DND-41 (cell line): ENCODE data around the gene FDPS.

Experiments
- ATAC-seq: fragments of 200-7000 bp; cut with Tn5 transposase; 3 replicates; pipeline ENCODE4 v1.9.1; 2021; ENCODE audit warnings: low read depth; ENCODE audit not compliant: insufficient read depth
- DNase-seq: peaks from one replicate; pipeline ENCODE4 v3.0.0-alpha.2; 2020
- H2AFZ ChIP-seq: 2 replicates; pipeline ENCODE4 v1.6.0; 2012; ENCODE audit warnings: low read depth, low read length
- H3K27ac ChIP-seq: 2 replicates; pipeline ENCODE4 v1.5.1; 2012; ENCODE audit warnings: low read length, inconsistent platforms
- H3K27me3 ChIP-seq: fragments of 200-600 bp; sonication (generic); 2 replicates; pipeline ENCODE4 v1.6.0; 2012; ENCODE audit warnings: low read length, mild to moderate bottlenecking, inconsistent platforms; ENCODE audit not compliant: insufficient read depth, poor library complexity
- H3K36me3 ChIP-seq: 2 replicates; pipeline ENCODE4 v1.5.1; 2012; ENCODE audit warnings: low read length, inconsistent platforms; ENCODE audit not compliant: insufficient read depth
- H3K4me1 ChIP-seq: 2 replicates; pipeline ENCODE4 v1.5.1; 2012; ENCODE audit warnings: mild to moderate bottlenecking, low read length; ENCODE audit not compliant: insufficient read depth
- H3K4me2 ChIP-seq: 2 replicates; pipeline ENCODE4 v1.6.0; 2012; ENCODE audit warnings: mild to moderate bottlenecking, moderate library complexity, low read length, inconsistent platforms; ENCODE audit not compliant: insufficient read depth
- H3K4me3 ChIP-seq, 2 experiments: fragments of 200-600 bp in 1 of 2; shearing (Covaris generic) in 1 of 2; 2 replicates each; pipeline ENCODE4 v1.5.1; 2012 to 2016; ENCODE audit warnings: inconsistent platforms in 2 of 2, low read length in 2 of 2, mild to moderate bottlenecking in 2 of 2, low read depth in 1 of 2, moderate library complexity in 1 of 2
- H3K79me2 ChIP-seq: 2 replicates; pipeline ENCODE4 v1.6.0; 2012; ENCODE audit warnings: low read length, inconsistent platforms; ENCODE audit not compliant: insufficient read depth
- H3K9ac ChIP-seq: 2 replicates; pipeline ENCODE4 v1.6.0; 2012; ENCODE audit warnings: low read depth, mild to moderate bottlenecking, inconsistent platforms, low read length, moderate library complexity
- H3K9me3 ChIP-seq: 2 replicates; pipeline ENCODE4 v1.5.1; 2012; ENCODE audit warnings: low read length, moderate library complexity, mild to moderate bottlenecking, inconsistent platforms; ENCODE audit not compliant: insufficient read depth, severe bottlenecking
- H4K20me1 ChIP-seq: 2 replicates; pipeline ENCODE4 v1.6.0; 2012; ENCODE audit warnings: low read length; ENCODE audit not compliant: insufficient read depth
- CTCF ChIP-seq: IDR thresholded peaks from 2 replicates; pipeline ENCODE4 v1.5.1; 2012; ENCODE audit warnings: borderline replicate concordance, low read length, moderate library complexity, mild to moderate bottlenecking; ENCODE audit not compliant: poor library complexity, severe bottlenecking; ENCODE audit errors: extremely low read depth
- EZH2 ChIP-seq: IDR thresholded peaks from 3 replicates; pipeline ENCODE4 v1.6.1; 2012; ENCODE audit warnings: borderline replicate concordance, low read depth, mild to moderate bottlenecking, moderate library complexity, low read length, inconsistent platforms; ENCODE audit not compliant: severe bottlenecking

FDPS gene

GRCh38 chr1:155329980-155330598, 21.4 kb downstream of the FDPS start:
- ATAC-seq (no peak), DNase-seq (no peak)
- Histone ChIP-seq H3K4me2 (no peak overlapping the region), H3K27me3 (no peaks in the 10 kb centered on the region), H3K9ac (no peak overlapping the region), H2AFZ (no peak overlapping the region), H3K9me3 (no peaks in the 10 kb centered on the region), H4K20me1 (0 out of 2 replicates have a peak, but pooled peaks cover 2% of the 10 kb centered on the region), H3K4me1 (peaks cover 13% of the 10 kb centered on the region), H3K79me2 (peaks cover 2% of the 10 kb centered on the region; the same call in 1 of the 2 replicates), H3K36me3 (peaks cover 38% of the 10 kb centered on the region), H3K4me3 (no peak overlapping the region), H3K27ac (no peak overlapping the region)
- TF ChIP-seq CTCF (no peak), EZH2 (no peak)

- no peaks in the 10 kb centered on the region for H3K27me3 ChIP-seq
- H3K9me3 ChIP-seq, result no peaks in the 10 kb centered on the region
- peaks cover 79% of the 10 kb centered on the region for H3K36me3 ChIP-seq
- no peak overlapping the region for H3K4me2 ChIP-seq
- H3K4me1 ChIP-seq, result no peaks in the 10 kb centered on the region
- H4K20me1 ChIP-seq, result no peaks in the 10 kb centered on the region
- H3K79me2 ChIP-seq, result no peaks in the 10 kb centered on the region
- H3K27ac ChIP-seq, result no peak overlapping the region
- ATAC-seq (no peak), DNase-seq (no peak)
- no peak overlapping the region for H2AFZ ChIP-seq
- TF ChIP-seq CTCF, result no peak
- TF ChIP-seq EZH2, result no peak
- H3K4me3 ChIP-seq, result no peak overlapping the region
- H3K9ac ChIP-seq, result no peak overlapping the region
Observed at GRCh38 chr1:155334962-155335361, 26.3 kb downstream of the FDPS start.

- H3K36me3 ChIP-seq, result peaks cover 87% of the 10 kb centered on the region
- no peak overlapping the region for H3K4me3 ChIP-seq
- no peaks in the 10 kb centered on the region for H3K4me1 ChIP-seq
- no peak for TF ChIP-seq EZH2
- no peak for TF ChIP-seq CTCF
- H3K9me3 ChIP-seq, result no peaks in the 10 kb centered on the region
- H3K27ac ChIP-seq, result no peak overlapping the region
- H2AFZ ChIP-seq, result no peak overlapping the region
- no peaks in the 10 kb centered on the region for H3K79me2 ChIP-seq
- H4K20me1 ChIP-seq, result no peaks in the 10 kb centered on the region
- H3K9ac ChIP-seq, result no peak overlapping the region
- H3K4me2 ChIP-seq, result no peak overlapping the region
- no peaks in the 10 kb centered on the region for H3K27me3 ChIP-seq
- DNase-seq, result no peak
- ATAC-seq, result no peak
Observed at GRCh38 chr1:155339515-155340097, 30.9 kb downstream of the FDPS start.
